MV-4-11 (cell line): ENCODE data around the gene ABAT.

Experiments used
- DNase-seq: peaks from one replicate; lab custom pipeline; 2025; lab: John Stamatoyannopoulos, UW

ABAT gene

DNA sequence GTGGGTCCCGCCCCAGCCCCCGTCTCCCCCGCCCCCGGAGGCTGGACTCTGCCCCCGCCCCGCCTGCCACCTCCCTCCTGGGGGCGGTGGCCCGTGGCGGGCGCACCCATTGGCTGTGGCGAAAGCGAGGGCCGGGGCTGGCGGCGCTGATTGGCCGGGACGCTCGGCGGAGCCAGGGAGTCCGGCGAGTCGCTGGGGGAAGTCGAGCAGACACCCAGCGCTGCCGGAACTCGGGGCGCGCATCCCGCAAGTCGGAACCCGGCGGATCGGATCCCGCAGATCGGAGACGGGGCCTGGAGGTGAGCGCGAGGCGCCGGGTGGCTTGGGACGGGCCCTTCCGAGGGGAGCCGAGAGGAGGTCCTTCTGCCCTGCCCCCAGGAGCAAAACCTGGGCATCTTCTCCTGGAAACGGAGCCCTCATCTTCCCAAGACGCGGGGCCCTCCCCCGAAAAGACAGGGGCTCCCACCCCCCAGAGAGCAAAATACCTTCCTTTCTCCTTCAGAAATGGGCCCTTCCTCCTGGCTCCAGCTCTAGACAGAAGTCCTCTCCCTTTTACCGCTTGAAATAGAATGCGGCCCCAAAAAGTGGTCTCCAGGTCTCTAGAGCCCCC lies at the start of gene ABAT:
ABAT (plus strand) TSS at position 205 of the 610 bp plus-strand sequence. CDS start 61,123 bp downstream, outside the sequence.
- DNase-seq: peak; percentile 77

DNA sequence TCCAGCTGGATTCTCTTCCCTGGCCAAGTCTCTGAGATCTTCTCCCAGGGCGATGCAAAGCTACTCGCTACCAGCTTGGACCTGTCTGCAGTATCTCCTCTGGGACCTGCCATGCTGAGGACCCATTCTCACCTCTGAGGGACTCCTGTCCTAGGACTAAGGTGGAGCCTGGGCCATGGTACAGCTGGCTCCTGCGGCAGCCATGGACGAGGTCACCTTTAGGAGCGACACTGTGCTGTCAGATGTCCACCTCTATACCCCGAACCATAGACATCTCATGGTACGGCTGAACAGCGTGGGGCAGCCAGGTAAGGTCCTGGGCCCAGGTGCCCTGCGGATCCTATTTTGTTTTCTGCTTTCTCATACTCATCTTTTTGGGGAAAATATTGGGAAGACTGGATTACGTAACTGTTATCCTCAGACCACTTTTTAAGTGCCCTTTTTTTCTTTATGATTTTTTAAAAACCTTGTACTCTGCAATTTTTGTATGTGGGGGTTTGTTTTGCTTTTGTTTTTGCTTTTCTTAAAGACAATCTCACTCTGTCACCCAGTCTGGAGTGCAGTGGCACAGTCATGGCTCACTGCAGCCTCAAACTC lies 48.8 kb upstream of the ABAT start:
- no peak for DNase-seq

DNA sequence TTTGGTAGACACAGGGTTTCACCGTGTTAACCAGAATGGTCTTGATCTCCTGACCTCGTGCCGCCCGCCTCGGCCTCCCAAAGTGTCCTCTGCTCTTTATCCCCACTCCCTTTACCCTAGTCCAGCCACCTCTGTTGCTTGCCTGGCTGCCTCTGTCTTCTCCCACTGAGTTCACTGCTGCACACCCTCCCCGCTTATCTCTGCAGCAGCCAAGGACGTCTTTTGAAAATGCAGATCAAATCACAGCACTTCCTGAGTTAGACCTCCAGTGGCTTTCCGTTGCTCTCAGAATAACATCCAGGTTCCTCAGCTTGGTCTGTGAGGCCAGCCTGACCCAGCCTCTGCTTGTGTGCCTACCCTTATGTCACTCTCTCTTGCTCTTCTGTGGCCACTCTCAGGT lies 47.5 kb upstream of the ABAT start:
- DNase-seq: no peak

DNA sequence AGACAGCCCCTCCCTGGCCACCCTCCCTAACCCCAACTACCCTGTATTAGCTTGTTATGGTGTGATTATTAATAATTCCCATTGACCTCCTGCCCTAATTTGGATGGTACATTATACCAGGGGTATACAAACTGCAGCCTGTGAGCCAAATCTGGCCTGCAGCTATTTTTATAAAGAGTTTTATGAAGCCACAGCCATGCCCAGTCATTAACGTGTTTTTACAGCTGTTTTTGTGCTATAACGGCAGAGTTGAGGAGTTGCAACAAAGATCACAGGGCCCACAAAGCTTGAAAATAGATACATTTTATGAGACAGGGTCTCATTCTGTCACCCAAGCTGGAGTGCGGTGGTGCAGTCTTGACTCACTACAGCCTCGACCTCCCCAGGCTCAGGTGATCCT lies 47.0 kb upstream of the ABAT start:
- no peak for DNase-seq

DNA sequence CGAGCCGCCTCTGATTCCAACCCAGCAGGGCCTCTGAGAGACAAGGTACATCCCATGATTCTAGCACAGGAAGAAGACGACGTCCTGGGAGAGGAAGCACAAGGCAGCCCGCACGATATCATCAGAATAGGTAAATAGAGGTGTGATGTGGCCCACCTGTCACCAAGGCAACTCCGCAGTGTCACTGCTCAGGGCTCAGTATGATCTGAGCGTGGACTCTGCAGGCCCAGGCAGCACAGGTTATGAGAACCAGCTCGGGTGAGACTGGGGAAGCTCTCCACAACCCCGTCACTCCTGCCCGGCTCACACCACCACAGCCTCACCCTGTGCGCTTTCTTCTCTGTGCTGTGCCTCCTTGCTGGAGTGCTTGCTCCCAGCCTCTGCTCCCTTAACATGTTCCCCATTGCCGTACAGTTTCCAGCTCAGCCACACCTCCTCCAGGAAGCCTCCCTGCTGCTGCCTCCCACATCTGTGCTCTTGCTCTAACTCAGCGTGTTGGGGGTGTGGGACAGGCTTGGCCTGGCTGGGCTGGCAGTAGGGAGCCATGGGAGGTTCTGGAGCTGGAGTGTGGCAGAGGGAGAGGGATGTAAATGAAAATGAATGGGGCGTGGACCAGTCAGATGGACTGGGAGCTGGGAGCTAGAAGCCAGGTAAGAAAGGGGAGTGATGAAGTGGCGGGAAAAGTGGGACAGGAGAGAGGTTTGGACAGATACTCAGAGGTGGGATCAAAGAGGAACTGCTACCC lies 45.3 kb upstream of the ABAT start:
- DNase-seq: no peak

DNA sequence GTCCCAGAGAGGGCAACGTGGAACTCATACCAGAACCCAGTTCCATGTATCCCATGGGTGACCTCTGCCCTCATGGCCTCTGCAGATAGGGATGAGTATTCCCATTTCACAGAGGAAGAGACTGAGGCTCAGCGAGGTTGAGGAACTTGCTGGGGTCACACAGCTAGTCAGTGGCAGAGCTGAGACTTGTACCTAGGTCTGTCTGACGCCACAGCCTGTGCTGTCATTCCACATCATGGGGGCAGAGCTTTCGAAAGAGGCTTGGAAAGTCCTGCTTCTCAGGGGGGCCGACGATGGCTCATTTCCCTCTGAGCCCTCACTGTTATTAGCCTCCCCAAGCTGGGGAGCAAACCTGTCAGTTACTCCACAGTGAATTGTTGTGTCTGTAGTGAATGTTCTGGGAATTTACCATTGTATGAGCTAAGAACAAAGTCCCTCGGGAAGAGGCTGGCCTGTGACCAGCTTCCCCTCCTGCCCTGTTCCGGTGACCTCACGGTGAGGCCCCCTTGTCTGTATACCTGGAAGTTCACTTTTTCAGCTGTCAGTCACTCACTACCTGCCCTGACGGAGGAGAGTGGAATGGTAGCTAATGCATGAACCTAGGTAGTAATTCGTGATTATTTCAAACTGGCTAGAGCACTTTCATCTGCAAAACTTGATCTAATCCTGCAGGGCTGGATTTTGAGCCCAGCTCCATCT lies 44.0 kb upstream of the ABAT start:
- DNase-seq: no peak

DNA sequence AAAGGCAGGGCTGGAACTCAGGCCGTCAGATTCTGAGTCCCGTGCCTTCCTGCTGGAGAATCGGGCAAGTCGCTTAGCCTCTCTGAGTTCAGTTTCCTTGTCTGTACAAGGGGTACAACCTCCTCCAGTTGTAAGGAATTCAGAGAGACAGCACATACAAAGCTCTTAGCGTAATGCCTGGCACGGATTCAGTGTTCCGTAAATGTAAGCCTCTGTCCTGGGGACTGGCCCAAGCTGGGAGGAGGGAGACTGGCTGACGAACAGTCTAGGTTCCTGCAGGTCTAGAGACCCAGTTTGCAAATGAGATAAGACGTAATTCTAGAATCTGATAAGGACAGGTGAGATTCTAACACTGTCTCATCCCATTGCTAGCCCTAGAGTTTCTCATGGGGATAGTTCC lies 43.0 kb upstream of the ABAT start:
- DNase-seq: no peak

DNA sequence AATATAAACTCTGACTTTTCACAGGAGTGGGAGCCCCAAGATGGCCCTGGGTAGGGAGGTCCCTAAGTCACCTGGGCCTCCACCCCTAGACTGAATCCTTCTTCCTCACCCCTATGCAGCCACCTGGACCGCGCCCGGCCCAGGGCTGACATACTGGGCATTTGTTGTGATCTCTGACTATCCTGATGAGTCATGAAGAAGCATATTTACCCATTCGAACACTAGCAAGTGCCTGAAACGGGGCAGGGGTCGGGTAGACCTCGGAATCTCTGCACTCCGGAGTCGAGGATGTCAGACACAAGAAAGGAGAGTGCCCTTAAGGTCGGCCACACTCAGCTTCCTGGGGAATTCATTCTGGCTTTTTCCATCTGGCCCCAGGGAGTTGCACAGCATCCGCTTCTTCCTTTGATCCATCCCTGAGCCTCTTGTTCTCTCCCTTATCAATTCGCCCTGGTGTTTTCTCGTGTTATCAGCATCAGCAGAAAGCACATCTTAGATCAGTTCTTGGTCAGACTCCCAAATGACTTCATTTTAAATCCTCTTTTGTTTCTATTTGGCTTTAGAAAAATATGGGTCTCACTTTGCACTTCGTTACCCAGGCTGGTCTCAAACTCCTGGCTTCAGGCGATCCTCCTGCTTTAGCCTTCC lies 42.5 kb upstream of the ABAT start:
- no peak for DNase-seq

DNA sequence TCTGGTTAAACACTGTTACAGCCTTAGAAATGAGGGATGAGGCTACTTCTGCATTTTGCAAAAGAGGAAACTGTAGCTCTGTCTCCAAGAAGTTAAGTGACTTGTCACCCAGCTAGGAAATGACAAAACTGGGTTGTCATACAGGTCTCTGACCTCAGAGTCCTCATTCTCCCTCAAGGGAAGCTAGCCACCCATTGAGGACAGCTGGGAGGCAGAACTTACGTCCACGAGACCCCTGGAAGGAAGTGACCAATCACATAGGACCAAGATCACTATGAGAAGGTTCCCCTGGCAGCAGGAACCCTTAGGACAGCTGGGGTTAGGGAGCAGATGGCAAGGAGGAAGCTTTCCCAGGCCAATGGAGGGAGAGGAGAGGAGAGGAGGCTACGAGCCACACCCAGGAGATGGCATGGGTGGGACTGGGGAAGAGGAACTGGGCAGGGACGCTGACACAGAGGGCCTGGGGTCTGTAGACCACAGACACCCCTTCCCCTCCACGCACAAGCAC lies 41.7 kb upstream of the ABAT start:
- DNase-seq: peak; percentile 97

DNA sequence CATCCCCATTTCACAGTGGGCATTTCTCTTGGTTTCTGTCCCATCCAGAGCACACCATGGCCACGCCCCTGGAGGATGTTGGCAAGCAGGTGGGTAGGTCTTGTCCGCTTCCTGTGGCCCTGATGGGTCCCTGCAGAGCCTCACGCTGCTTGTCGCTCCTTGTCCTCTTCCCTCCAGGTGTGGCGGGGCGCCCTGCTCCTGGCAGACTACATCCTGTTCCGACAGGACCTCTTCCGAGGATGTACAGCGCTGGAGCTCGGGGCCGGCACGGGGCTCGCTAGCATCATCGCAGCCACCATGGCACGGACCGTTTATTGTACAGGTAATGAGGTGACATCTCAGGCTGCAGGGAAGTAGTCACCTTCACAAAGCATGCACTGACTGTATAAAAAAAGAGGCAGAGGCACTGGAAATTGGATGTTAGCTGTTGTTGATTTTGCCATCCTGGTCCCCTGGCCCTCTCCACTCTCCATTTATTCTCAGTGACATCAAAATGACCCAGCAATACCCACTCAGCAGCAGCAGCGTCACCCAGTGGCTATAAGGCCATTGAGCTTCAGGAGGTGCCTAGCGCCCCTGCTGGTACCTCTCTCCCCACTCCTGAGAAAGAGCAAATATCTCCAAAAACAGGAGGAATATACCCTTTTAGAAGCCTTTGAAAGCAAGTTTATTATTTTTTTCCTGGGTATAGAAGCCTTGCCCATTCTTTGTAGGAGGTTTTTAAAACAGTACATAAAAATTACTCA lies 39.3 kb upstream of the ABAT start:
- no peak for DNase-seq

DNA sequence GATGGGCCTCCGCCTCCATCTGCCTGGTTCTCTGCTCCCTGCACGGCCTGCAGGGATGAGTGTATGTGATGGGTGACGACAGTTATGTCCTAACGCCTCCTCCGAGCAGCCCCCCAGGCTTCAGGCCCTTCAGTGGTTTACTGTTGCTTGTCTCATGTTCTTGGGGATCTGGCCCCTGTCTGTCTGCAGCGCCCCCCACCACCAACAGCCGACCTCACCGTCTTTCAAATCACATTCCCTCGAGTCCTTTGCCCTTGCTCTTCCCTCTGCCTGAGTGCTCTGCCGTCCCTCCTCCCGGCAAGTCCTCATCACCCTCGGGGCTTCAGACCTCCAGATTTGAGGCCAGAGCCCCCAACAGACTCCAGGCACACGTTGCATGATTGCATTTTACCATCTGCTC lies 34.7 kb upstream of the ABAT start:
- no peak for DNase-seq

DNA sequence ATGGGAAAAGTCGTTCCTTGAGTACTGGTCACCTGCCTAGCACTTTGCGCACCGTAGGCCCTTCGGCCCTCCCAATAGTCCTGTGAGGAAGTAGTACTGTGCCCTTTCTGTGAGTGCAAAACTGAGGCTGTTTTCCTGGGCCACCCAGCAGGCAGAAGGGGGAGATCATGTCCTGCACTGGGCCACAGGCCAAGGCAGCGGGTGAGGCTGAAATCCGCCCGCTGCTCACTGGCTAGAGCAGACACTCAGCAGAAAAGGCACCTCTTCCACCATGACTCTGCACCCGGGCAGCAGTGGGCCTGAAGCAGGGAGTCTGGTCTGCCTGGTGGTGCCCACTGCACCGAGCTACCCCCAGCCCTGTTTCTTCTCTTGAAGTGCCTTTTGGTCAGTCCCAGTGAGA lies 32.7 kb upstream of the ABAT start:
- DNase-seq: no peak

DNA sequence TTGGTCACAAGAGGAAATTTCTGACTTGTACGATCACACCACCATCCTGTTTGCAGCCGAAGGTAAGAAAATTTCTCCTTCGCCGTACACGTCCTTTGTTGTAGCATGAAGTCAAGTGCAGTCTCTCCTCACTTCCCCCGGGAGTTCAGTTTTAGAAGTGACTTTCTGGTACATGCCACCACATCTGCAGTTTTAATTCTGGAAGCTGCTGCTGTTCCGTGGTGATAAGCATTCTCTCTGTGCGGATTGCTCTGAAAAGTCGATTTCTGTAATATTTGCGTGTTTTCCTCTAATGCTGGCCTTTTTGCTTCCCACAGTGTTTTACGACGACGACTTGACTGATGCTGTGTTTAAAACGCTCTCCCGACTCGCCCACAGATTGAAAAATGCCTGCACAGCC lies 32.3 kb upstream of the ABAT start:
- no peak for DNase-seq

DNA sequence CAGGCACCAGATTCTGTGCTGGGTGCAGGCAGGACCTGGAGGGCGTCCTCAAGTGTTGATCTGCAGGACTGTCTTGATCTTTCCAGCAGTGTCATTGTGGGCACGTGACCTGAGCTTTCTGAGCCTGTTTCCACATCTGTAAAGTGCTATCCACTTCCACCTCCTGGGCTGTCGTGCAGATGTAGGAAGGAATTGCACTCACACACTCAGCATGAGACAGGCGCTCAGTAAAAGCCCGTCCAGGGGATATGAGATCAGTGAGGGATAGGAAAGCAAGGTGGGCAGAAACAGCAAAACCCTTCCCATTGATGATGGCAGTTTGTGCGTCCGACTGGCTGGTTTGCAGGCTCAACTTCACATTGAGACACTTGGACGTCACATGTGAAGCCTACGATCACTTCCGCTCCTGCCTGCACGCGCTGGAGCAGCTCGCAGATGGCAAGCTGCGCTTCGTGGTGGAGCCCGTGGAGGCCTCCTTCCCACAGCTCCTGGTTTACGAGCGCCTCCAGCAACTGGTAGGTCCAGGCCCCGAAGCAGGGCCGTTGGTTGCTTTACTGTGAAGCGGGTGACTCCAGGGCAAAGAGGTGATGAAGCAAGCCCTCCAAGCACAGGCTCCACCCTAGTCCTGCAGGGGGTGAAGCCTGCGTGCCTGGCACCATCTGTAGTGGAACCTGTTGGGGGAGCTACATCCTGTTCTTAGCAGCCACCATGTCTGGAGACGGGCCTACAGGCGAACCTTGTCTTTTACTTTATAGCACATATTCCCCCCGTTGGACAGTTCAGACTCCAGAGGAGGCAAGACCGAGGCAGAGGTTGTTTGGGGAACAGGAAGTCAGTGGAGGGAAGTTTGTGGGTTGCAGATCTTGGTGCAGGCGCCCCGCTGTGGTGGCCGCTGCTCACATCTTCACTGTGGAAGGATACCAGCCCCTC lies 29.9 kb upstream of the ABAT start:
- peak; percentile 94 for DNase-seq

DNA sequence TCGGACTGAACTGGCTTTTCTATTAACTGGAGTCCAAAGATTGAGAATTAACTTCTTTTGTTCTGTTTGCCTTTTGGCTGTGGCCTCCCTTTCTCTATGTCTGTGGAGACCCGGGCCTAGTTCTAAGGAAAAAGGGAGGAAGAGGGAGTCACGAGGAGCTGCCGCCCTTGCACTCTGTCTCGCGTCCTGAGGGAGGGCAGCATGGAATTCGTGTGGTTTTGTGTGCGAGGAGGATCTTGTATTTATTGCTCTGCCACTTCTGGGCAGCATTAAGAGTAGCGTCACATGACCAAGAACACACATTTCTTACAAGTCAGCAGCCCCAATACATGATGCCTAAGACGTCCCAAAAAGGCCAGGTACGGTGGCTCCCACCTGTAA lies 29.3 kb upstream of the ABAT start:
- DNase-seq: peak; percentile 38

DNA sequence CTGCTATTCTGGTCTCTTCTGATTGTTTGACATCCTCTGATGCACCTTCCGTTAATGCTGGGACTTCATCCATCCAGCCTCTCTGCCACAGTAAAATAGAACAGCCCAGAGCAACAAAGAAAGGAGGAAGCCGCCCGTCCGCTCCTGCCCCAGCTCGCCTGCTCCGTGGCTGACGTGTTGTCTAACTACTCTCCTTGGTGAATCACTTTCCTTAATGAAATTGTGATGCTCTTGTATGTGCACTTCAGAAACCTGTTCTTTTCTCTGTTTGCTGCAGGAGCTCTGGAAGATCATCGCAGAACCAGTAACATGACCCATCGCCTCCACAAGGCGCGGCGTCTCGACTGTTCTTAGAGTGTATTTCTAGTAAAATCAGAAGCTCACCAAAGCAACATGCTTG lies 28.6 kb upstream of the ABAT start:
- no peak for DNase-seq

DNA sequence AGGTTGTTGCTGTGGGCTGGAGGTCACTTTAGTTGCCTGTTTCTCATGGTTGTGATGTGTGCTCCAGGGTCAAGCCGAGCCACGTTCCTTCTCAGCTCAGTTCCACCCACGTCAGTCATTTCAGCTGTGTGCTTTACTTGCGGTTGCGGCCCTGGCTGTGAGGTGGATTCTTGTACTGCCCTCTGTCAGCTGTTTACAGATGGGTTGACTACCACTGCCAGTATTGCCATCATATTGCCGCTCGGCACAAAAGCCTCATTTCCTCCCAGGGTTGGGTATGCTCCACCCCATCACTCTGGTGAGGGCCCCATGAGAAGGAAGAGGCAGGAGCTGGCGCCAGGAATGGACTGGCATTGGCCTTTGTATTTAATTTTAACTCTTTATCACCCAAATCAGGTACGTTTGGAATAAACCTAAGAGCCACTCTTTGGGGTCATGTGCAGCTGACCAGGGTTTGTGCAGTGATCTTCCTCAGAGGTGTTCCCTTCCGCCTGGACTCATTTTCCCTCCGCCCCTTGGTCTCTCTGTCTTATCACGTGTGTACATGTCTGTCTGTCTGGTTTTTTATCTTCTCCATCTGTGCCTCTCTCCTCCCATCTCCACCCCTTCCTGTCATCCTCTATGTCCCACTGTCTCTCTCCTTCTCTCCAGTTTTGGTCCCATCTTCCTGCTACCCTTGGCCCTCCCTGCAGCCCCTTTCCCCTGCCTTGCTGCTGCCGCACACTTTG lies 27.9 kb upstream of the ABAT start:
- DNase-seq: no peak

DNA sequence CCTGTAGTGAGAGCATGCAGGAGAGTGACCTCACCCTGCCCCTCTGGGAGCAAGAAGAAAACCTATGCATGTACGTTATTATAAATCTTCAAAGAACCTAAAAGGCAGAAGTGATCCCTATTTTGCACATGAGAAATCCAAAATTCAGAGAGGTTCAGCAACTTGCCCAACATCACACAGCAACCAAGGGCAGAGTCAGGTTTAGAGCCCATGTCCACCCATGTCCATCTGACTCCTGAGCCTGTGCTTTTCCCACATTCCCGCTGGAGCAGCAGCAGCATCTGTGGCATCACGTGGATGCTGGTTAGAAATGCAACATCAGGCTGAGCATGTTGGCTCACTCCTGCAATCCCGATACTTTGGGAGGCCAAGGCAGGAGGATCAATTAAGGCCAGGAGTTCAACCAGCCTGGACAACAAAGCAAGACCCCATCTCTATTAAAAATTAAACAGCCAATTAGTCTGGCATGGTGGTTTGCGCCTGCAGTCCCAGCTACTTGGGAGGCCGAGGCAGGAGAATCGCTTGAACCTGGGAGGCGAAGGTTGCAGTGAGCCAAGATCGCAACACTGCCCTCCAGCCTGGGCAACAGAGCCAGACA lies 26.6 kb upstream of the ABAT start:
- no peak for DNase-seq

DNA sequence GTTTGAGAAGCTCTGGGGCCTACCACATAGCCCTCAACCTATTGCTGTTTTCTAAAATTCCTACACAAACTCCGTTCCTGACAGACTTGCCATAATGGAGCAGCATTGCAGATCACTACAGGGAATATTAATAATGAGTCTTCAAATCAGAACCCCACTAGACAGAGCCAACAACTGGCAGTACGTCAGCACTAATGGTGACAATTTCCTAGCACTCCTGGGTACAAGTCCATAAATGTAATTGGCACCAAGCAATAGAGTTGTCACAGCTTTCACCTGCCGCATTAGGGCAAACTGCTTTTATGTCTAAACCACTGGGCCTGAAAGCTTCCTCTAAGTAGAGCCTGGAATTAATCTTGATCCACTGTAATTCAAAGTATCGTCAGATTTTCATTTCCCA lies 25.5 kb upstream of the ABAT start:
- no peak for DNase-seq
